Measurements from ENCODE around the gene VWF. TPM values are rescaled to one million over a fixed set of nuclear protein-coding genes. Genes with fewer than 3 reads are reported as not detected.

The VWF gene
- total and polyA plus RNA-seq, 2 donors (not counting 3 experiments of a cell fraction or from before 2014, with no cell fraction given) = 1,041 to 2,328 TPM

GRCh38 chr12:6166808-6167207, 42.3 kb upstream of the VWF start:
- Histone ChIP-seq H3K9ac (replicated peaks; ENCODE audit: extremely low read depth, insufficient read depth, low read length) (peak overlapping the region; percentile 94), H4K20me1 (replicated peaks; ENCODE audit: control insufficient read depth, extremely low read depth, insufficient read depth, low read length) (no peaks in the 10 kb centered on the region), H3K79me2 (ENCODE audit: control insufficient read depth, insufficient read depth, low read length) (peaks cover 6% of the 10 kb centered on the region), H2AFZ (ENCODE audit: low read depth, low read length) (no peak overlapping the region), H3K27me3 (ENCODE audit: control insufficient read depth in 2 of 2, insufficient read depth in 2 of 2, low read length in 2 of 2) (no peaks in the 10 kb centered on the region), H3K4me2 (ENCODE audit: insufficient read depth, low read length) (peak overlapping the region; percentile 51), H3K9me3 (replicated peaks; ENCODE audit: control insufficient read depth, insufficient read depth, low read length) (no peaks in the 10 kb centered on the region), H3K9me1 (replicated peaks; ENCODE audit: control insufficient read depth, extremely low read depth, insufficient read depth, low read length) (no peaks in the 10 kb centered on the region), H3K27ac (ENCODE audit: insufficient read depth, low read depth, low read length) (peak overlapping the region; percentile 100), H3K4me3 (replicated peaks in 1 of 3; ENCODE audit: insufficient read depth in 1 of 3, low read depth in 1 of 3, low read length in 3 of 3) (no peak overlapping the region), H3K4me1 (ENCODE audit: control insufficient read depth, extremely low read depth, insufficient read depth, low read length) (peaks cover 46% of the 10 kb centered on the region), H3K36me3 (ENCODE audit: control insufficient read depth in 2 of 2, extremely low read depth in 1 of 2, insufficient read depth in 2 of 2, low read length in 2 of 2) (no peaks in the 10 kb centered on the region)
- intact Hi-C loops (cut with micrococcal nuclease) (loop anchor here (1.0 to 2.0 kb wide), 4 partner anchors 14 to 51 kb away; partner anchors contain the start of gene VWF), dilution Hi-C loops (cut with MboI; ENCODE audit: extremely low pct_ligation_motif_present, low sequenced_read_pairs) (no loop called here)
- ChIA-PET POLR2A (interaction anchor here (0.6 to 2.2 kb wide), 9 partner anchors 9 to 93 kb away, joined by 3 to 16 read pairs (median 5); partner anchors contain the start of gene VWF), CTCF (interaction anchor here (1.3 to 5.8 kb wide), 8 partner anchors 9 to 100 kb away, joined by 4 to 43 read pairs (median 5); no protein-coding TSS in a partner anchor)
- no peak for DNase-seq (ENCODE audit: low read depth, low spot score)
- TF ChIP-seq CTCF (IDR thresholded peaks at IDR 0.05; ENCODE audit: extremely low read depth in 1 of 2, insufficient read depth in 1 of 2, low read depth in 1 of 2, low read length in 2 of 2) = no peak
- TF ChIP-seq GATA2 (IDR thresholded peaks at IDR 0.05; ENCODE audit: insufficient read depth, insufficient read length, low read depth, low read length) = no peak
- no peak for TF ChIP-seq EZH2 (IDR thresholded peaks at IDR 0.05; ENCODE audit: borderline replicate concordance, low read depth, low read length, severe bottlenecking)
- TF ChIP-seq JUN (IDR thresholded peaks at IDR 0.05; ENCODE audit: borderline replicate concordance, insufficient read depth, insufficient read length, low read depth) = no peak
- TF ChIP-seq POLR2A (IDR thresholded peaks at IDR 0.05; ENCODE audit: low read depth, low read length) = no peak
- TF ChIP-seq FOS (IDR thresholded peaks at IDR 0.05; ENCODE audit: borderline replicate concordance, insufficient read depth, low read length) = no peak
- no peak for TF ChIP-seq POLR2AphosphoS5 (IDR thresholded peaks at IDR 0.05; ENCODE audit: insufficient read depth, low read depth, low read length)
- TF ChIP-seq MYC (IDR thresholded peaks at IDR 0.05; ENCODE audit: low read depth, low read length) = no peak
- TF ChIP-seq, protein P1, sequence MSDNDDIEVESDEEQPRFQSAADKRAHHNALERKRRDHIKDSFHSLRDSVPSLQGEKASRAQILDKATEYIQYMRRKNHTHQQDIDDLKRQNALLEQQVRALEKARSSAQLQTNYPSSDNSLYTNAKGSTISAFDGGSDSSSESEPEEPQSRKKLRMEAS (IDR thresholded peaks at IDR 0.05; ENCODE audit: insufficient read depth, insufficient read length) = no peak
- no peak for FAIRE-seq
- BruUV-seq (replicated peaks) = no TSS peak

All from endothelial cell of umbilical vein (primary cell).